OCI-LY7 (cell line): Measurements from ENCODE around the gene LIPE. TPM values are rescaled to one million over a fixed set of nuclear protein-coding genes. Genes with fewer than 3 reads are reported as not detected.

Source experiments
- BruUV-seq: library from RNA; stranded (reverse); fragments of 400-500 nt; replicated peaks from 2 replicates; lab custom pipeline; 2021; lab: Mats Ljungman, UMichigan
- CTCF ChIA-PET: fragments of 300-600 bp; sonication (Branson Sonifier 250); formaldehyde crosslinking; loops from one replicate; lab custom pipeline; 2022; ENCODE audit warnings: antibody characterized with exemption; ENCODE audit not compliant: unreplicated experiment; lab: Charles Lee
- POLR2A ChIA-PET: fragments of 300-600 bp; sonication (Branson Sonifier 250); formaldehyde crosslinking; loops from one replicate; lab custom pipeline; 2022; ENCODE audit warnings: antibody characterized with exemption; lab: Charles Lee
- DNase-seq: peaks from one replicate; pipeline ENCODE4 v3.0.0-alpha.2; 2015; ENCODE audit warnings: low spot score
- H2AFZ ChIP-seq: fragments of 200-600 bp; sonication (generic), shearing (Covaris generic); 2 replicates; pipeline ENCODE4 v1.6.1; 2014; ENCODE audit warnings: mild to moderate bottlenecking, antibody characterized with exemption, low read length, moderate library complexity
- H3K27ac ChIP-seq: fragments of 200-600 bp; sonication (generic); 2 replicates; pipeline ENCODE4 v1.5.1; 2014; ENCODE audit warnings: mixed run types, low read depth, mild to moderate bottlenecking, moderate library complexity, low read length, inconsistent platforms; ENCODE audit not compliant: poor library complexity, severe bottlenecking
- H3K36me3 ChIP-seq: fragments of 200-600 bp; sonication (generic); 2 replicates; pipeline ENCODE4 v1.6.1; 2014; ENCODE audit warnings: mild to moderate bottlenecking, antibody characterized with exemption, low read length, moderate library complexity, mixed read lengths; ENCODE audit not compliant: insufficient read depth
- H3K4me1 ChIP-seq: fragments of 200-600 bp; sonication (generic); 2 replicates; pipeline ENCODE4 v1.5.1; 2014; ENCODE audit warnings: mild to moderate bottlenecking, low read length; ENCODE audit not compliant: insufficient read depth, poor library complexity, severe bottlenecking
- H3K4me2 ChIP-seq: fragments of 200-600 bp; sonication (generic); 2 replicates; pipeline ENCODE4 v1.6.1; 2014; ENCODE audit warnings: mild to moderate bottlenecking, low read length
- H3K4me3 ChIP-seq: fragments of 200-600 bp; sonication (generic); 2 replicates; pipeline ENCODE4 v1.5.1; 2014; ENCODE audit warnings: mild to moderate bottlenecking, low read depth, low read length; ENCODE audit not compliant: poor library complexity, severe bottlenecking
- H3K79me2 ChIP-seq: fragments of 200-600 bp; sonication (generic); 2 replicates; pipeline ENCODE4 v1.6.1; 2016; ENCODE audit warnings: low read depth, mild to moderate bottlenecking, low read length, moderate library complexity, mixed read lengths; ENCODE audit not compliant: insufficient read depth
- H3K9me2 ChIP-seq: fragments of 200-600 bp; sonication (generic); 2 replicates; pipeline ENCODE4 v1.6.1; 2016; ENCODE audit warnings: mild to moderate bottlenecking, low read length, mixed read lengths; ENCODE audit not compliant: insufficient read depth
- H3K9me3 ChIP-seq: fragments of 200-600 bp; sonication (generic); 2 replicates; pipeline ENCODE4 v1.6.1; 2014; ENCODE audit warnings: mild to moderate bottlenecking, mixed run types, low read length, mixed read lengths
- H4K20me1 ChIP-seq: fragments of 200-600 bp; sonication (generic); 2 replicates; pipeline ENCODE4 v1.6.1; 2014; ENCODE audit warnings: mild to moderate bottlenecking, antibody characterized with exemption, low read length, moderate library complexity, mixed read lengths; ENCODE audit not compliant: insufficient read depth
- EZH2phosphoT487 ChIP-seq: fragments of 200-600 bp; sonication (generic); IDR thresholded peaks from 2 replicates; pipeline ENCODE4 v1.6.1; 2018; ENCODE audit warnings: low read depth, borderline replicate concordance, mild to moderate bottlenecking, mixed run types, antibody characterized with exemption, low read length, moderate library complexity, mixed read lengths
- intact Hi-C: fragments of 100-400 bp; cut with micrococcal nuclease; formaldehyde crosslinking; loops from one replicate; pipeline ENCODE4 v1.10.0; 2022; ENCODE audit not compliant: unreplicated experiment
- total RNA-seq, 2 experiments: library from RNA; depleted of rRNA in 1 of 2; stranded (reverse); fragments of >200 nt in 1 of 2; shearing (Covaris generic) in 1 of 2; gene quantifications; 2 replicates each; pipeline ENCODE4 v1.2.3, GENCODE V29; 2014 to 2022
- TF ChIP-seq, protein P1 (sequence below): fragments of 200-600 bp; sonication (generic); conservative IDR thresholded peaks from 2 replicates; pipeline ENCODE4 v1.5.1; 2014; ENCODE audit warnings: mild to moderate bottlenecking, antibody characterized with exemption, low read length, moderate library complexity, mixed read lengths

The LIPE gene
- total RNA-seq, 2 experiments from 2014 or later, result 21.2 to 35.6 TPM

DNA sequence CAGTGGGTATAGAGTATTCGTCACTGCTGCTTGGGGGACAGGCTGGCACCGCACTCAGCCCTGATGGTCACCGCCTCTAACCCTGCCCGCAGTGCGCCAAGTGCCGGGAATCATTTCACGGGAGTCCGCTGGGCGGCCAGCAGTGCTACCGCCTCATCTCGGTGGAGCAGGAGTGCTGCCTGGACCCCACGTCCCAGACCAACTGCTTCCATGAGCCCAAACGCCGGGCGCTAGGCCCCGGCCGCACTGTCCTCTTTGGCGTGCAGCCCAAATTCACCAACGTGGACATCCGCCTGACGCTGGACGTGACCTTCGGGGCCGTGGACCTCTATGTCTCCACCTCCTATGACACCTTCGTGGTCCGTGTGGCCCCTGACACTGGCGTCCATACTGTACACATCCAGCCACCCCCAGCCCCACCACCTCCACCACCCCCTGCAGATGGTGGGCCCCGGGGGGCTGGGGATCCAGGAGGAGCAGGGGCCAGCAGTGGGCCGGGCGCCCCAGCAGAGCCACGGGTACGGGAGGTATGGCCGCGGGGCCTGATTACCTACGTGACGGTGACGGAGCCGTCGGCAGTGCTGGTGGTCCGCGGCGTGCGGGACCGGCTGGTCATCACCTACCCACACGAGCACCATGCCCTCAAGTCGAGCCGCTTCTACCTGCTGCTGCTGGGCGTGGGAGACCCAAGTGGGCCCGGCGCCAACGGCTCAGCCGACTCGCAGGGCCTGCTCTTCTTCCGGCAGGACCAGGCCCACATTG lies 51.6 kb downstream of the LIPE start:
- Histone ChIP-seq H3K79me2 (no peaks in the 10 kb centered on the region), H3K36me3 (no peaks in the 10 kb centered on the region), H3K9me3 (no peaks in the 10 kb centered on the region), H2AFZ (no peak overlapping the region), H3K4me1 (no peaks in the 10 kb centered on the region), H3K4me3 (no peak overlapping the region), H3K4me2 (no peak overlapping the region), H3K9me2 (no peaks in the 10 kb centered on the region), H4K20me1 (no peaks in the 10 kb centered on the region), H3K27ac (no peak overlapping the region)
- TF ChIP-seq EZH2phosphoT487, result no peak
- TF ChIP-seq, protein P1, sequence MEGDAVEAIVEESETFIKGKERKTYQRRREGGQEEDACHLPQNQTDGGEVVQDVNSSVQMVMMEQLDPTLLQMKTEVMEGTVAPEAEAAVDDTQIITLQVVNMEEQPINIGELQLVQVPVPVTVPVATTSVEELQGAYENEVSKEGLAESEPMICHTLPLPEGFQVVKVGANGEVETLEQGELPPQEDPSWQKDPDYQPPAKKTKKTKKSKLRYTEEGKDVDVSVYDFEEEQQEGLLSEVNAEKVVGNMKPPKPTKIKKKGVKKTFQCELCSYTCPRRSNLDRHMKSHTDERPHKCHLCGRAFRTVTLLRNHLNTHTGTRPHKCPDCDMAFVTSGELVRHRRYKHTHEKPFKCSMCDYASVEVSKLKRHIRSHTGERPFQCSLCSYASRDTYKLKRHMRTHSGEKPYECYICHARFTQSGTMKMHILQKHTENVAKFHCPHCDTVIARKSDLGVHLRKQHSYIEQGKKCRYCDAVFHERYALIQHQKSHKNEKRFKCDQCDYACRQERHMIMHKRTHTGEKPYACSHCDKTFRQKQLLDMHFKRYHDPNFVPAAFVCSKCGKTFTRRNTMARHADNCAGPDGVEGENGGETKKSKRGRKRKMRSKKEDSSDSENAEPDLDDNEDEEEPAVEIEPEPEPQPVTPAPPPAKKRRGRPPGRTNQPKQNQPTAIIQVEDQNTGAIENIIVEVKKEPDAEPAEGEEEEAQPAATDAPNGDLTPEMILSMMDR, result no peak
- intact Hi-C loops, result no loop called here
- DNase-seq, result no peak
- no TSS peak for BruUV-seq
- ChIA-PET CTCF (no interaction called here), POLR2A (no interaction called here)

DNA sequence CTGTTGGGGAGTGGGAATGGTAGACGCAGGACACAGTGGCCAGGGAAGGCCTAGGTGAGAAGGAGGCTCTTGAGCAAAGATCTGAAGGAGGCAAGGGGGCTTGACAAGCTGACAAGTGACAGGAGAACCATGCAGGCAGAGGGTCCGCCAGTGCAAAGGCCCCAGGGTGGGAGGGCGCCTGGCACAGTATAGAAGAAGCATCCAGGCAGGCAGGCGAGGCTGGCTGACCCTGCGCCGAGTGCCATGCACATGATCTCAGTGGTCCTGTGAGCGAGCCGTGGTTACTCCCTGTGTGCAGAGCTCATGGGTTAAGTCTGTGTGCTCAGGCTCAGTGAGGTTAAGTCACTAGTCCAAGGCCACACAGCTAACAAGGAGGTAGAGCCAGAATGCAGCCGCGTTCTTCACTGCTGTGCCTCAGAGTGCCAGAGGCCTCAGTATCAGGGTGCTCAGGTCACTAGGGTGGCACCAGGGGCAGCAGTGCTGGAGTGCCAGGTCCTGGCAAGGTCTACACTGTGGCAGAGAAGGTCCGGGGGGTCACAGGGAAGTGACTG lies 52.3 kb downstream of the LIPE start:
- no peak for DNase-seq
- Histone ChIP-seq H4K20me1 (no peaks in the 10 kb centered on the region), H3K9me2 (no peaks in the 10 kb centered on the region), H3K27ac (no peak overlapping the region), H3K4me2 (no peak overlapping the region), H3K36me3 (no peaks in the 10 kb centered on the region), H3K4me1 (peaks cover 4% of the 10 kb centered on the region), H3K9me3 (no peaks in the 10 kb centered on the region), H3K79me2 (no peaks in the 10 kb centered on the region), H3K4me3 (no peak overlapping the region), H2AFZ (no peak overlapping the region)
- intact Hi-C loops, result no loop called here
- TF ChIP-seq, protein P1, result no peak
- no peak for TF ChIP-seq EZH2phosphoT487
- ChIA-PET CTCF (no interaction called here), POLR2A (no interaction called here)
- BruUV-seq, result no TSS peak

DNA sequence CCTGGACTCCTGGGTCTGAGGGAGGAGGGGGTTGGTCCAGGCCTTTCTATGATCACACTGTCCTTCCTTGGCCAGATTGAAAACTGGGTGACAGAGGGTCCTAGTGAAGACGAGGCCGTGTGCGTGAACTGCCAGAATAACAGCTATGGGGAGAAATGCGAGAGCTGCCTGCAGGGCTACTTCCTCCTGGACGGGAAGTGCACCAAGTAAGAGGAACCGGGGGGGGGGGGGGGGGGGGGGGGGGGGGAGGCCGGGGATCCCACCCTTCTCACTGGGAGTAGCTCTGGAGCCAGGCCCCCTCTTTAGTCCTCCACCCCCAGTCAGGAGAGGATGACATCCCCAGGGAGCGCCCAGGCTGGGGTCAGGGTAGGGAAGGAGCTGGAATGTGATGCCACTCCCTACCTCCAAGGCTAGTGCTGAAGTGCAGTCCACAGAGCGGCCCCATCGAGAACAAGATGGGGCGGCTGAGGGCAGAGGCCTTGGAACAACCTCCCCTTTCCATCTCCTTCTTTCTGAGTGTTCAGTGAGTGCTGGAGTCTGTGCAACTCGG lies 56.5 kb downstream of the LIPE start:
- BruUV-seq, result no TSS peak
- intact Hi-C loops, result no loop called here

More for the DNA sequence above, 56.5 kb downstream of the LIPE start:
- H3K4me2 ChIP-seq, result no peak overlapping the region
- H3K9me3 ChIP-seq, result no peaks in the 10 kb centered on the region
- H3K9me2 ChIP-seq, result no peaks in the 10 kb centered on the region
- no peak for TF ChIP-seq EZH2phosphoT487
- TF ChIP-seq, protein P1, result no peak
- H3K4me1 ChIP-seq, result peaks cover 4% of the 10 kb centered on the region
- no peak overlapping the region for H2AFZ ChIP-seq
- H3K36me3 ChIP-seq, result no peaks in the 10 kb centered on the region
- DNase-seq, result no peak
- no peak overlapping the region for H3K4me3 ChIP-seq
- ChIA-PET POLR2A (no interaction called here), CTCF (no interaction called here)
- no peak overlapping the region for H3K27ac ChIP-seq
- no peaks in the 10 kb centered on the region for H4K20me1 ChIP-seq
- H3K79me2 ChIP-seq, result no peaks in the 10 kb centered on the region
